ENCODE results near the gene ATXN1.

GRCh38 chr6:16372029-16372776 lies 389.1 kb downstream of the ATXN1 start:
- TF ChIP-seq CREB1 (IDR thresholded peaks at IDR 0.05) (no peak), POLR2A (IDR thresholded peaks at IDR 0.05; ENCODE audit: control extremely low read depth in 1 of 2, low read depth in 2 of 2, low read length in 2 of 2) (no peak), SIX5 (IDR thresholded peaks at IDR 0.05; ENCODE audit: low read depth, low read length) (no peak), TBP (IDR thresholded peaks at IDR 0.05; ENCODE audit: low read depth, low read length) (no peak), MAFK (IDR thresholded peaks at IDR 0.05; ENCODE audit: low read depth, low read length) (no peak), EP300 (IDR thresholded peaks at IDR 0.05; ENCODE audit: borderline replicate concordance in 1 of 2, low read depth in 2 of 2, low read length in 2 of 2) (no peak)
- TF ChIP-seq, protein P1, sequence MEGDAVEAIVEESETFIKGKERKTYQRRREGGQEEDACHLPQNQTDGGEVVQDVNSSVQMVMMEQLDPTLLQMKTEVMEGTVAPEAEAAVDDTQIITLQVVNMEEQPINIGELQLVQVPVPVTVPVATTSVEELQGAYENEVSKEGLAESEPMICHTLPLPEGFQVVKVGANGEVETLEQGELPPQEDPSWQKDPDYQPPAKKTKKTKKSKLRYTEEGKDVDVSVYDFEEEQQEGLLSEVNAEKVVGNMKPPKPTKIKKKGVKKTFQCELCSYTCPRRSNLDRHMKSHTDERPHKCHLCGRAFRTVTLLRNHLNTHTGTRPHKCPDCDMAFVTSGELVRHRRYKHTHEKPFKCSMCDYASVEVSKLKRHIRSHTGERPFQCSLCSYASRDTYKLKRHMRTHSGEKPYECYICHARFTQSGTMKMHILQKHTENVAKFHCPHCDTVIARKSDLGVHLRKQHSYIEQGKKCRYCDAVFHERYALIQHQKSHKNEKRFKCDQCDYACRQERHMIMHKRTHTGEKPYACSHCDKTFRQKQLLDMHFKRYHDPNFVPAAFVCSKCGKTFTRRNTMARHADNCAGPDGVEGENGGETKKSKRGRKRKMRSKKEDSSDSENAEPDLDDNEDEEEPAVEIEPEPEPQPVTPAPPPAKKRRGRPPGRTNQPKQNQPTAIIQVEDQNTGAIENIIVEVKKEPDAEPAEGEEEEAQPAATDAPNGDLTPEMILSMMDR (IDR thresholded peaks at IDR 0.05; ENCODE audit: control extremely low read depth in 1 of 3, insufficient read depth in 1 of 3, low read depth in 1 of 3, low read length in 3 of 3), result no peak
